Esophagus squamous epithelium (tissue), 5 donors: ENCODE results near the gene RSBN1. TPM values are rescaled to one million over a fixed set of nuclear protein-coding genes. Genes with fewer than 3 reads are reported as not detected.
A peak's percentile ranks its signal among the peaks of the same experiment; 100 is the strongest.

Experiments used
- DNase-seq: peaks from one replicate; lab custom pipeline; 2025; lab: John Stamatoyannopoulos, UW
- H3K27ac ChIP-seq, 4 donors: fragments of 200-600 bp; sonication (generic); one replicate each; pipeline ENCODE4 v1.5.1; 2016 to 2019; ENCODE audit warnings: mild to moderate bottlenecking in 1 of 4
- H3K27me3 ChIP-seq, 4 donors: fragments of 200-600 bp; sonication (generic); 1 replicate in 3 of 4; 2 replicates in 1 of 4; pipeline versions ENCODE4 v1.5.1 to v1.6.0; 2017 to 2021; ENCODE audit warnings: antibody characterized with exemption in 1 of 4
- H3K36me3 ChIP-seq, 3 donors: fragments of 200-600 bp; sonication (generic); one replicate each; pipeline ENCODE4 v1.5.1; 2016 to 2019
- H3K4me1 ChIP-seq, 3 donors: fragments of 200-600 bp; sonication (generic); one replicate each; pipeline ENCODE4 v1.5.1; 2017 to 2019
- H3K4me3 ChIP-seq, 4 donors: fragments of 200-600 bp; sonication (generic); 1 replicate in 3 of 4; 2 replicates in 1 of 4; pipeline ENCODE4 v1.5.1; 2016 to 2019; ENCODE audit warnings: mild to moderate bottlenecking in 2 of 4, moderate library complexity in 1 of 4
- H3K9me3 ChIP-seq, 3 donors: fragments of 200-600 bp; sonication (generic); one replicate each; pipeline ENCODE4 v1.5.1; 2016 to 2019
- CTCF ChIP-seq, 6 experiments: fragments of 450-650 bp in 4 of 6; fragments of 200-600 bp in 2 of 6; sonication (generic) in 2 of 6; IDR thresholded peaks; one replicate each; pipeline ENCODE4 v1.5.1; 2016 to 2019; ENCODE audit warnings: antibody characterized with exemption in 6 of 6, mild to moderate bottlenecking in 4 of 6, moderate library complexity in 4 of 6
- POLR2A ChIP-seq, 4 donors: fragments of 450-650 bp; IDR thresholded peaks; one replicate each; pipeline ENCODE4 v1.6.1; 2017; ENCODE audit warnings: antibody characterized with exemption in 4 of 4, mild to moderate bottlenecking in 4 of 4, moderate library complexity in 3 of 4
- WGBS, 2 donors: methylation state at CpG; one replicate each; pipeline ENCODE4 v1.1.5; 2018; 5-methylcytosine and 5-hydroxymethylcytosine counted together
- intact Hi-C: fragments of 100-400 bp; cut with DNase I; formaldehyde crosslinking; loops from one replicate; pipeline ENCODE4 v1.15.0; 2022
- total RNA-seq, 4 donors: library from RNA; depleted of rRNA; stranded (reverse); fragments of >200 nt; gene quantifications; one replicate each; pipeline ENCODE4 v1.1.0, GENCODE V29; 2016
- donor health status: DM: yes; HTN: yes; CAD: no.

Gene RSBN1
- 10 to 100 TPM in 3 of 4 donors, 1 to 10 TPM in 1; 8.0 to 18.7 (median 10.6) TPM for total RNA-seq

- intact Hi-C loops = no loop called here
- H3K27me3 ChIP-seq = no peaks in the 10 kb centered on the region
- peaks cover 5 to 44% (median 16%) of the 10 kb centered on the region in 3 donors for H3K4me1 ChIP-seq
- TF ChIP-seq POLR2A (IDR thresholded peaks at IDR 0.05) (peak in 3 of 4 donors; percentile 87 to 95 (median 92)), CTCF (IDR thresholded peaks at IDR 0.05) (peak in 4 of 6 experiments; percentile 13 to 19 (median 15))
- no peaks in the 10 kb centered on the region for H3K9me3 ChIP-seq
- no peaks in the 10 kb centered on the region for H3K36me3 ChIP-seq
- peak within 1 kb of the TSS; percentile 96 to 97 (median 96) for H3K27ac ChIP-seq
- H3K4me3 ChIP-seq = peak within 1 kb of the TSS; percentile 70 to 94 (median 88)
- DNase-seq = peak; percentile 94
- WGBS, 2 donors = 0 to 1% methylated on average over 24 to 45 of the region's 82 CpGs
These were observed at the start of gene RSBN1 for GRCh38 chr1:113811888-113812660. RSBN1 (minus strand) TSS chr1:113812476; CDS start chr1:113812412, 64 bp downstream.

DNA sequence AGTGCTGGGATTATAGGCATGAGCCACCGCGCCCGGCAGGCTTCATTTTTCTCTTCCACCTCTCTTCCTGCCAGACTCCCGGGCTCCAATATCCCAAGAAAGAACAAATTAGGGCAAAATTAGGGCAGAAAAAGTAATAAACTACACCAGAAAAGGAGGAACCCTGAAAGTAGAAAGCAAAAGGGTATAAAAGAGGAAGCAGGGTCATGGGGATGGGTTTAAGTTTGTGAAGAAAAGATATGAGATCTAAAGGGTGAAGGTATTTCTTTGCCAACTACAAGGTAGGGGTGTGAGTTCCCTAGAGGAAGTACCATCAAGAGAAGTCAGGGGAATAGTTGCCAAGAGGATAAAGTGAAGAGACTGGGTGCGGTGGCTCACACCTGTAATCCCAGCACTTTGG lies 49.4 kb upstream of the RSBN1 start:
- no peaks in the 10 kb centered on the region for H3K9me3 ChIP-seq
- no peaks in the 10 kb centered on the region for H3K27me3 ChIP-seq
- no peaks in the 10 kb centered on the region for H3K36me3 ChIP-seq
- DNase-seq = no peak
- TF ChIP-seq CTCF (IDR thresholded peaks at IDR 0.05) (no peak), POLR2A (IDR thresholded peaks at IDR 0.05) (no peak)
- intact Hi-C loops = no loop called here
- WGBS, 2 donors = 64 to 73% methylated on average over 1 to 5 of the region's 5 CpGs
- H3K27ac ChIP-seq = no peak overlapping the region
- H3K4me1 ChIP-seq = peaks cover 0 to 21% (median 0%) of the 10 kb centered on the region in 3 donors
- H3K4me3 ChIP-seq = no peak overlapping the region

- Histone ChIP-seq H3K36me3 (no peaks in the 10 kb centered on the region), H3K4me3 (no peak overlapping the region), H3K9me3 (no peaks in the 10 kb centered on the region), H3K27me3 (no peaks in the 10 kb centered on the region), H3K27ac (no peak overlapping the region), H3K4me1 (peaks cover 0 to 27% (median 5%) of the 10 kb centered on the region in 3 donors)
- WGBS, 2 donors = 42 to 57% methylated on average over 3 of the region's 3 CpGs
- intact Hi-C loops = no loop called here
- TF ChIP-seq POLR2A (IDR thresholded peaks at IDR 0.05) (no peak), CTCF (IDR thresholded peaks at IDR 0.05) (no peak)
- no peak for DNase-seq
These were observed 48.6 kb upstream of the RSBN1 start for GRCh38 chr1:113860891-113861290.

DNA sequence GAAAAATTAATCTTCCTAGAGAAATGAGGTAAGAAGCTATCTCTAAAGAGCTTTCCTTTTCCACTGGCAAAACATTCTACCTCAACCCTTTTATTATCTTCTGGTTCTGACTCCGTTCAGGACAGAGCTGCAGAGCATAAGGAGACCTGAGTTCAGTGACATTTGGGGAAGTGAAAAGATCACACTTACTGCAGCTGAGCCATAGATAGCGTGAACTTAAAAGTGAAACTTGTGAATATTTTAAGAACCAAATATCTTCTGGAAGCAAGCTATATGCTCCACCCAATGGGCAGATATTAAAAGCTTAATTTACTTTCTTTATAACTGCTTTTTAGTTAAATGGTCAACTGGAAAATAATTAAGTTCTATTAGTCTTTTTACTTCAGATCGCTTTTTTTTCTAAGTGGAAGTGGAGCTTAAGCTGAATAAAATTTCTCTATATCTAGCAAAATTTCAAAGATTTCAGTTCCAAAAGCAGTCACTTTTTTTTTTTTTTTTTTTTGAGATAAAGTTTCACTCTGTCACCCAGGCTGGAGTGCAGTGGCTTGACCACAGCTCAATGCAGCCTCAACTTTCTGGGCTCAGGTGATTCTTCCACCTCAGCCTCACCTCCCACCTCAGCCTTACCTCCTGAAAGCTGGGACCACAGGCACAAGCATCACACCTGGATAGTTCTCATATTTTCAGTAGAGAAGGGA lies 47.4 kb upstream of the RSBN1 start:
- no peak for TF ChIP-seq POLR2A (IDR thresholded peaks at IDR 0.05)
- no peak for TF ChIP-seq CTCF (IDR thresholded peaks at IDR 0.05)
- WGBS, 2 donors = 56 to 75% methylated on average over 3 of the region's 3 CpGs
- intact Hi-C loops = no loop called here
- no peaks in the 10 kb centered on the region for H3K9me3 ChIP-seq
- no peak overlapping the region for H3K27ac ChIP-seq
- H3K27me3 ChIP-seq = no peaks in the 10 kb centered on the region
- no peaks in the 10 kb centered on the region for H3K36me3 ChIP-seq
- H3K4me3 ChIP-seq = no peak overlapping the region
- H3K4me1 ChIP-seq = peaks cover 0 to 38% (median 5%) of the 10 kb centered on the region in 3 donors
- no peak for DNase-seq

GRCh38 chr1:113858982-113859381 lies 46.7 kb upstream of the RSBN1 start:
- Histone ChIP-seq H3K9me3 (no peaks in the 10 kb centered on the region), H3K4me1 (peaks cover 0 to 38% (median 5%) of the 10 kb centered on the region in 3 donors), H3K36me3 (no peaks in the 10 kb centered on the region), H3K27me3 (no peaks in the 10 kb centered on the region), H3K27ac (no peak overlapping the region), H3K4me3 (no peak overlapping the region)
- TF ChIP-seq CTCF (IDR thresholded peaks at IDR 0.05) = no peak
- TF ChIP-seq POLR2A (IDR thresholded peaks at IDR 0.05) = no peak
- DNase-seq = no peak
- intact Hi-C loops = no loop called here
- WGBS, 2 donors = 67 to 83% methylated on average over 1 of the region's 1 CpG
